ENCODE results near the gene TSSK2. TPM values are rescaled to one million over a fixed set of nuclear protein-coding genes. Genes with fewer than 3 reads are reported as not detected.

Gene TSSK2
- polyA plus RNA-seq, 1 donor from 2014 or later, result not detected

DNA sequence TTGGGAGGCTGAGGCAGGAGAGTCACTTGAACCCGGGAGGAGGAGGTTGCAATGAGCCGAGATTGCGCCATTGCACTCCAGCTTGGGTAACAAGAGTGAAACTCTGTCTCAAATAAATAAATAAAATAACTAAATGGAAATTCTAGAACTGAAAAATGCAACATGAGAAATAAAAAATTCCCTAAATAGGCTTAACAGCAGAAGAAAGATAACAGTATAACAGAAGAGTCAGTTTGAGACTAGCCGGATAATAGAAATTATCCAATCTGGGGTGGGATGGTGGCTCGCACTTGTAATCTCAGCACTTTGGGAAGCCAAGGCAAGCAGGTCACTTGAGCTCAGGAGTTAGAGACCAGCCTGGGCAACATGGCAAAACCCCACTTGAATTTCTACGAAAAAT lies 33.3 kb downstream of the TSSK2 start:
- no peaks in the 10 kb centered on the region for H3K79me2 ChIP-seq (replicated peaks; ENCODE audit: insufficient read depth, low read length)
- TF ChIP-seq EP300 (conservative IDR thresholded peaks at IDR 0.05; ENCODE audit: poor library complexity, severe bottlenecking), result no peak
- TF ChIP-seq REST (IDR thresholded peaks at IDR 0.05; ENCODE audit: borderline replicate concordance), result no peak
- no peak for TF ChIP-seq SMC3 (conservative IDR thresholded peaks at IDR 0.05; ENCODE audit: poor library complexity)
- TF ChIP-seq POLR2AphosphoS5 (IDR thresholded peaks at IDR 0.05), result no peak
- TF ChIP-seq CTCF (IDR thresholded peaks at IDR 0.05; ENCODE audit: poor library complexity, severe bottlenecking), result no peak
- no peak for TF ChIP-seq TAF1 (IDR thresholded peaks at IDR 0.05; ENCODE audit: low read depth)
- no peak for TF ChIP-seq RAD21 (conservative IDR thresholded peaks at IDR 0.05)
- no peak for TF ChIP-seq EZH2 (IDR thresholded peaks at IDR 0.05; ENCODE audit: borderline replicate concordance, insufficient read depth, low read length, poor library complexity, severe bottlenecking)
- H3K9ac ChIP-seq (ENCODE audit: low read length), result no peak overlapping the region
- H3K9me2 ChIP-seq (ENCODE audit: insufficient read depth, low read length), result no peaks in the 10 kb centered on the region
- H3K27me3 ChIP-seq (ENCODE audit: insufficient read depth, low read depth, low read length), result peaks cover 30% of the 10 kb centered on the region
- no peaks in the 10 kb centered on the region for H3F3A ChIP-seq (ENCODE audit: insufficient read depth, low read length, poor library complexity, severe bottlenecking)
- H3K4me2 ChIP-seq (ENCODE audit: low read length), result no peak overlapping the region
- no peak overlapping the region for H3K4me3 ChIP-seq (ENCODE audit: low read length)
- H4K20me1 ChIP-seq (ENCODE audit: insufficient read depth), result no peaks in the 10 kb centered on the region
- no peak overlapping the region for H3K27ac ChIP-seq (ENCODE audit: low read length)
- H3K9me3 ChIP-seq (ENCODE audit: low read length), result no peaks in the 10 kb centered on the region
- no peaks in the 10 kb centered on the region for H3K36me3 ChIP-seq (ENCODE audit: insufficient read depth, low read length)
- no peak overlapping the region for H2AFZ ChIP-seq (ENCODE audit: low read depth, low read length)

DNA sequence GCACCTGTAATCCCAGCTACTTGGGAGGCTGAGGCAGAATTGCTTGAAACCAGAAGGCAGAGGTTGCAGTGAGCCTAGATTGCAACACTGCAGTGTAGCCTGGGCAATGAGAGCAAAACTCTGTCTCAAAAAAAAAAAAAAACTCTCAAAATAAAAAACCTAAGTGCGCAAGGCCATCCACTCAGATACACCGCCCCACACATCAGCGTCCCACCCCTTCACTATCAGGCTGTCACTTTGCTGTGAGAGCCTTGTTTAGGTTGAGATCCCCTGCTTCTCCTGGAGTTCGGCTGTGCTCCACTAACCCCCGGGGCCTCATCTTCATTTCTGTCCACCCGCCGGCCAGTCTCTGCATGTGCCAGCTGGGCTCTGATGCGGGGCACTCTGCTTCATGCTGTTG lies 35.3 kb downstream of the TSSK2 start:
- H4K20me1 ChIP-seq (ENCODE audit: insufficient read depth), result no peaks in the 10 kb centered on the region

More for the DNA sequence above, 35.3 kb downstream of the TSSK2 start:
- Histone ChIP-seq H3K79me2 (replicated peaks; ENCODE audit: insufficient read depth, low read length) (no peaks in the 10 kb centered on the region), H3K4me3 (ENCODE audit: low read length) (no peak overlapping the region), H3K4me2 (ENCODE audit: low read length) (no peak overlapping the region), H3F3A (ENCODE audit: insufficient read depth, low read length, poor library complexity, severe bottlenecking) (no peaks in the 10 kb centered on the region), H3K27me3 (ENCODE audit: insufficient read depth, low read depth, low read length) (peaks cover 38% of the 10 kb centered on the region), H2AFZ (ENCODE audit: low read depth, low read length) (no peak overlapping the region), H3K36me3 (ENCODE audit: insufficient read depth, low read length) (no peaks in the 10 kb centered on the region), H3K9me2 (ENCODE audit: insufficient read depth, low read length) (no peaks in the 10 kb centered on the region), H3K9me3 (ENCODE audit: low read length) (no peaks in the 10 kb centered on the region), H3K27ac (ENCODE audit: low read length) (no peak overlapping the region), H3K9ac (ENCODE audit: low read length) (no peak overlapping the region)
- TF ChIP-seq CTCF (IDR thresholded peaks at IDR 0.05; ENCODE audit: poor library complexity, severe bottlenecking) (no peak), MXI1 (conservative IDR thresholded peaks at IDR 0.05; ENCODE audit: poor library complexity, severe bottlenecking) (no peak), EZH2 (IDR thresholded peaks at IDR 0.05; ENCODE audit: borderline replicate concordance, insufficient read depth, low read length, poor library complexity, severe bottlenecking) (no peak), TAF1 (IDR thresholded peaks at IDR 0.05; ENCODE audit: low read depth) (no peak), REST (IDR thresholded peaks at IDR 0.05; ENCODE audit: borderline replicate concordance) (no peak), RAD21 (conservative IDR thresholded peaks at IDR 0.05) (no peak), SMC3 (conservative IDR thresholded peaks at IDR 0.05; ENCODE audit: poor library complexity) (no peak), EP300 (conservative IDR thresholded peaks at IDR 0.05; ENCODE audit: poor library complexity, severe bottlenecking) (no peak), POLR2AphosphoS5 (IDR thresholded peaks at IDR 0.05) (no peak)

Data from neural cell (in vitro differentiated cells).